Lower leg skin (tissue), 3 donors: ENCODE data around the gene AK8.

Experiments
- CTCF ChIP-seq, 3 donors: fragments of 450-650 bp; IDR thresholded peaks; one replicate each; pipeline ENCODE4 v1.5.1; 2016; ENCODE audit warnings: antibody characterized with exemption in 3 of 3, mild to moderate bottlenecking in 3 of 3, moderate library complexity in 2 of 3
- POLR2A ChIP-seq, 2 donors: fragments of 450-650 bp; IDR thresholded peaks; one replicate each; pipeline ENCODE4 v1.6.1; 2016 to 2017; ENCODE audit warnings: antibody characterized with exemption in 2 of 2, mild to moderate bottlenecking in 1 of 2, moderate library complexity in 1 of 2

- no peak for TF ChIP-seq CTCF (IDR thresholded peaks at IDR 0.05)
- TF ChIP-seq POLR2A (IDR thresholded peaks at IDR 0.05): no peak
These were observed 115.2 kb downstream of the AK8 start for GRCh38 chr9:132762896-132763295.
